HCT116 (cell line): Measurements from ENCODE around the gene MYORG.

Experiments used
- EZH2 ChIP-seq: fragments of 200-600 bp; sonication (generic); IDR thresholded peaks from 2 replicates; pipeline ENCODE4 v1.6.1; 2017; ENCODE audit warnings: antibody characterized with exemption, mixed run types
- EZH2phosphoT487 ChIP-seq: fragments of 200-600 bp; IDR thresholded peaks from 2 replicates; pipeline ENCODE4 v1.6.1; 2018; ENCODE audit warnings: antibody characterized with exemption, borderline replicate concordance
- TF ChIP-seq, protein P1 (sequence below), 3 experiments: fragments of 200-600 bp in 1 of 3; sonication (generic) in 1 of 3; IDR thresholded peaks in 2 of 3; conservative IDR thresholded peaks in 1 of 3; 2 replicates each; pipeline ENCODE4 v1.5.1; 2012 to 2017; ENCODE audit warnings: low read depth in 2 of 3, low read length in 2 of 3, antibody characterized with exemption in 1 of 3, borderline replicate concordance in 1 of 3, control low read depth in 1 of 3, mild to moderate bottlenecking in 1 of 3, mixed read lengths in 1 of 3, mixed run types in 1 of 3, moderate library complexity in 1 of 3; ENCODE audit not compliant: insufficient read depth in 1 of 3

DNA sequence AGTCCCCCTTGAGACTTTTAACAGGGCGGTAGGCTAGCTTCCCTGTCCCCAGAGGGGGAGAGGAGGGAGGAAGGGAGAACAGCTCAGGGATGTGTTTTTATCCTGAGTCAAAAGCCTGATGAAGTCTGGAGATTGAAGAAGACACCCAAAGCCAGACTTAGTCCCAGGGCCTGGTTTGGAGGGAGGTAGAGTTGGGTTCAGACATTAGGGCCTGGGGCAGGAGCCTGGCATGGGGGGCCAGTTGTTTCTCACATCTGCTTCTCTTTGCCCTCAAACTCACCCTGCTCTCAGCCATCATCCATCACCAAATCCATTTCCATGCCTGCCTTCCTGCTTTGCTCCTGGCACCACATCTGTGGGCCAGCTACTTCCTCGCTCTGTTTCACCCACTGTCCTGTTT, 2.9 kb downstream of the MYORG start:
- TF ChIP-seq, protein P1, sequence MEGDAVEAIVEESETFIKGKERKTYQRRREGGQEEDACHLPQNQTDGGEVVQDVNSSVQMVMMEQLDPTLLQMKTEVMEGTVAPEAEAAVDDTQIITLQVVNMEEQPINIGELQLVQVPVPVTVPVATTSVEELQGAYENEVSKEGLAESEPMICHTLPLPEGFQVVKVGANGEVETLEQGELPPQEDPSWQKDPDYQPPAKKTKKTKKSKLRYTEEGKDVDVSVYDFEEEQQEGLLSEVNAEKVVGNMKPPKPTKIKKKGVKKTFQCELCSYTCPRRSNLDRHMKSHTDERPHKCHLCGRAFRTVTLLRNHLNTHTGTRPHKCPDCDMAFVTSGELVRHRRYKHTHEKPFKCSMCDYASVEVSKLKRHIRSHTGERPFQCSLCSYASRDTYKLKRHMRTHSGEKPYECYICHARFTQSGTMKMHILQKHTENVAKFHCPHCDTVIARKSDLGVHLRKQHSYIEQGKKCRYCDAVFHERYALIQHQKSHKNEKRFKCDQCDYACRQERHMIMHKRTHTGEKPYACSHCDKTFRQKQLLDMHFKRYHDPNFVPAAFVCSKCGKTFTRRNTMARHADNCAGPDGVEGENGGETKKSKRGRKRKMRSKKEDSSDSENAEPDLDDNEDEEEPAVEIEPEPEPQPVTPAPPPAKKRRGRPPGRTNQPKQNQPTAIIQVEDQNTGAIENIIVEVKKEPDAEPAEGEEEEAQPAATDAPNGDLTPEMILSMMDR (IDR thresholded peaks at IDR 0.05 in 2 of 3, conservative IDR thresholded peaks at IDR 0.05 in 1 of 3; ENCODE audit: borderline replicate concordance in 1 of 3, insufficient read depth in 1 of 3, low read depth in 2 of 3, low read length in 2 of 3): no peak
- TF ChIP-seq EZH2 (no peak), EZH2phosphoT487 (no peak)
